GM23338 (cell line): ENCODE data around the gene TMEM169. TPM values are rescaled to one million over a fixed set of nuclear protein-coding genes. Genes with fewer than 3 reads are reported as not detected.

ENCODE experiments used
- ATAC-seq: fragments of 200-7000 bp; cut with Tn5 transposase; 3 replicates; pipeline ENCODE4 v1.9.1; 2020
- DNase-seq: peaks from one replicate; pipeline ENCODE4 v3.0.0-alpha.2; 2015; ENCODE audit warnings: low spot score
- H2AFZ ChIP-seq: fragments of 200-600 bp; sonication (generic); 2 replicates; pipeline ENCODE4 v1.8.0; 2016; ENCODE audit warnings: antibody characterized with exemption, mild to moderate bottlenecking, moderate library complexity
- H3F3A ChIP-seq: fragments of 200-600 bp; sonication (generic); replicated peaks from 2 replicates; pipeline ENCODE4 v1.8.0; 2017; ENCODE audit warnings: antibody characterized with exemption, mixed run types, low read depth
- H3K27ac ChIP-seq: fragments of 200-600 bp; sonication (generic); 2 replicates; pipeline ENCODE4 v1.6.1; 2016; ENCODE audit warnings: low read depth
- H3K27me3 ChIP-seq: fragments of 200-600 bp; sonication (generic); 2 replicates; pipeline ENCODE4 v1.8.0; 2016; ENCODE audit warnings: mild to moderate bottlenecking, mixed run types, moderate library complexity; ENCODE audit not compliant: insufficient read depth
- H3K36me3 ChIP-seq: fragments of 200-600 bp; sonication (generic); 2 replicates; pipeline ENCODE4 v1.8.0; 2016; ENCODE audit warnings: mild to moderate bottlenecking; ENCODE audit not compliant: insufficient read depth
- H3K4me1 ChIP-seq: fragments of 200-600 bp; sonication (generic); 2 replicates; pipeline ENCODE4 v1.8.0; 2016; ENCODE audit warnings: mild to moderate bottlenecking, moderate library complexity; ENCODE audit not compliant: insufficient read depth
- H3K4me2 ChIP-seq: fragments of 200-600 bp; sonication (generic); 2 replicates; pipeline ENCODE4 v1.7.1; 2017; ENCODE audit warnings: mixed run types
- H3K4me3 ChIP-seq: fragments of 200-600 bp; sonication (generic); 2 replicates; pipeline ENCODE4 v1.6.1; 2016; ENCODE audit warnings: mixed run types
- H3K79me2 ChIP-seq: fragments of 200-600 bp; sonication (generic); replicated peaks from 2 replicates; pipeline ENCODE4 v1.8.0; 2017; ENCODE audit warnings: mild to moderate bottlenecking; ENCODE audit not compliant: insufficient read depth
- H3K9me2 ChIP-seq: fragments of 200-600 bp; sonication (generic); 2 replicates; pipeline ENCODE4 v1.8.0; 2017; ENCODE audit not compliant: insufficient read depth
- H4K20me1 ChIP-seq: fragments of 200-600 bp; sonication (generic); replicated peaks from 2 replicates; pipeline ENCODE4 v1.8.0; 2017; ENCODE audit warnings: mild to moderate bottlenecking; ENCODE audit not compliant: insufficient read depth
- H3K27ac Mint-ChIP-seq: 2 replicates; pipeline ENCODE4 v1.8.0; 2020; ENCODE audit warnings: inconsistent platforms, mild to moderate bottlenecking, moderate library complexity, mixed read lengths
- H3K27me3 Mint-ChIP-seq: 3 replicates; pipeline ENCODE4 v1.8.0; 2022; ENCODE audit warnings: low read depth, mild to moderate bottlenecking, moderate library complexity, mixed read lengths, inconsistent platforms; ENCODE audit not compliant: insufficient read depth, poor library complexity
- H3K36me3 Mint-ChIP-seq: 3 replicates; pipeline ENCODE4 v1.8.0; 2021; ENCODE audit warnings: low read depth, mild to moderate bottlenecking, inconsistent platforms, moderate library complexity, mixed read lengths
- H3K4me1 Mint-ChIP-seq: 3 replicates; pipeline ENCODE4 v1.8.0; 2020; ENCODE audit warnings: mild to moderate bottlenecking, inconsistent platforms, mixed read lengths
- H3K4me3 Mint-ChIP-seq: 3 replicates; pipeline ENCODE4 v1.8.0; 2021; ENCODE audit warnings: moderate library complexity, mild to moderate bottlenecking, inconsistent platforms, mixed read lengths
- H3K9me3 Mint-ChIP-seq: 3 replicates; pipeline ENCODE4 v1.8.0; 2020; ENCODE audit warnings: moderate library complexity, mild to moderate bottlenecking, inconsistent platforms, mixed read lengths
- CREB1 ChIP-seq: fragments of 250-450 bp; sonication (Bioruptor Pico); IDR thresholded peaks from 2 replicates; pipeline ENCODE4 v1.5.0; 2020; ENCODE audit warnings: low read depth, mild to moderate bottlenecking, moderate library complexity
- EZH2 ChIP-seq: fragments of 200-600 bp; sonication (generic); IDR thresholded peaks from one replicate; pipeline ENCODE4 v1.8.0; 2017; ENCODE audit warnings: antibody characterized with exemption, mild to moderate bottlenecking, low read depth; ENCODE audit not compliant: unreplicated experiment
- EZH2phosphoT487 ChIP-seq: fragments of 200-600 bp; sonication (generic); IDR thresholded peaks from one replicate; pipeline ENCODE4 v1.8.1; 2018; ENCODE audit warnings: antibody characterized with exemption; ENCODE audit not compliant: unreplicated experiment
- JUNB ChIP-seq: IDR thresholded peaks from one replicate; pipeline ENCODE4 v1.6.1; 2016; ENCODE audit warnings: antibody characterized with exemption; ENCODE audit not compliant: unreplicated experiment
- NANOG ChIP-seq: IDR thresholded peaks from 2 replicates; pipeline ENCODE4 v1.6.1; 2016; ENCODE audit warnings: antibody characterized with exemption, borderline replicate concordance
- POLR2AphosphoS5 ChIP-seq: IDR thresholded peaks from 2 replicates; pipeline ENCODE4 v1.6.1; 2016; ENCODE audit warnings: antibody characterized with exemption, low read depth
- ZNF114 ChIP-seq: fragments of 250-450 bp; sonication (Bioruptor Pico); IDR thresholded peaks from 2 replicates; pipeline ENCODE4 v1.5.0; 2020; ENCODE audit warnings: mild to moderate bottlenecking, moderate library complexity
- ZNF331 ChIP-seq: fragments of 250-450 bp; sonication (Bioruptor Pico); IDR thresholded peaks from 2 replicates; pipeline ENCODE4 v1.5.0; 2020; ENCODE audit warnings: low read depth, mild to moderate bottlenecking, moderate library complexity
- polyA plus RNA-seq: library from polyadenylated mRNA; unstranded; fragments of >200 nt; fragmentation: Nextera tagmentation; extraction: Ambion mirVana; gene quantifications from 2 replicates; pipeline ENCODE4 v1.2.1, GENCODE V29; 2016
- total RNA-seq: library from RNA; depleted of rRNA; stranded (reverse); fragments of >200 nt; shearing (Covaris generic); gene quantifications from 2 replicates; pipeline ENCODE4 v1.2.3, GENCODE V29; 2014
- TF ChIP-seq, protein P1 (sequence below): IDR thresholded peaks from 2 replicates; pipeline ENCODE4 v1.6.1; 2016; ENCODE audit warnings: antibody characterized with exemption
- TF ChIP-seq, protein P2 (sequence below), 2 experiments: fragments of 200-600 bp in 1 of 2; sonication (generic) in 1 of 2; conservative IDR thresholded peaks; 2 replicates each; pipeline versions ENCODE4 v1.5.1 to v1.6.1; 2016 to 2017; ENCODE audit warnings: antibody characterized with exemption in 2 of 2, low read depth in 2 of 2, mild to moderate bottlenecking in 2 of 2, moderate library complexity in 1 of 2
- TF ChIP-seq, protein P3 (sequence below): fragments of 250-450 bp; sonication (Bioruptor Pico); IDR thresholded peaks from 2 replicates; pipeline ENCODE4 v1.5.0; 2020; ENCODE audit warnings: mild to moderate bottlenecking, moderate library complexity

The TMEM169 gene
- total and polyA plus RNA-seq, 2 experiments from 2014 or later, result 1.4 to 3.9 TPM

DNA sequence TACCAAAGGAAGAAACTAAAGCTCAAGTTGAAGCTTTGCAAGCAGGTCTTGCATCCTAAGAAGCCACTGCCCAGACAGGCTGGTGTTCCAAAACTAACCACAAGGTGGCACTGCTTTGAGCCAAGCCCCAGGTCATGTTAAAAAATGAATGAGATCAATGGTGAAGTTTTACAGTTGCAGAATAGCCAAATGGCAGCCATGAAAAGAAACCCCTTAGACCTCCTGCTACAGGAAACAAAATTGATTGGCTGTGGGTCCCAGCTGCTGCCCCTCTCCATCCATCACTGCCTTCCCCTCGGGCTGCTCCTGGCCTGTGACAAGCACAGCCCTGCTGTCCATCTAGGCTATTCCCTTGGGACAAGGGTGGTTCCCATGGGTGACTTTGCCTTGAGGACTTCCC is 47.7 kb upstream of the TMEM169 start:
- Histone ChIP-seq H3K4me2 (no peak overlapping the region), H3K9me2 (no peaks in the 10 kb centered on the region), H2AFZ (no peak overlapping the region), H4K20me1 (no peaks in the 10 kb centered on the region), H3F3A (no peaks in the 10 kb centered on the region; the same call in 1 of the 2 replicates), H3K27me3 (no peaks in the 10 kb centered on the region), H3K4me1 (no peaks in the 10 kb centered on the region), H3K36me3 (no peaks in the 10 kb centered on the region), H3K79me2 (no peaks in the 10 kb centered on the region), H3K4me3 (no peak overlapping the region), H3K27ac (no peak overlapping the region)
- Mint-ChIP-seq H3K9me3 (no peaks in the 10 kb centered on the region), H3K27me3 (peaks cover 6% of the 10 kb centered on the region), H3K4me3 (no peak overlapping the region), H3K36me3 (peaks cover 12% of the 10 kb centered on the region), H3K27ac (no peak overlapping the region), H3K4me1 (peaks cover 2% of the 10 kb centered on the region; the same call in 1 of the 3 replicates)
- TF ChIP-seq, protein P1, sequence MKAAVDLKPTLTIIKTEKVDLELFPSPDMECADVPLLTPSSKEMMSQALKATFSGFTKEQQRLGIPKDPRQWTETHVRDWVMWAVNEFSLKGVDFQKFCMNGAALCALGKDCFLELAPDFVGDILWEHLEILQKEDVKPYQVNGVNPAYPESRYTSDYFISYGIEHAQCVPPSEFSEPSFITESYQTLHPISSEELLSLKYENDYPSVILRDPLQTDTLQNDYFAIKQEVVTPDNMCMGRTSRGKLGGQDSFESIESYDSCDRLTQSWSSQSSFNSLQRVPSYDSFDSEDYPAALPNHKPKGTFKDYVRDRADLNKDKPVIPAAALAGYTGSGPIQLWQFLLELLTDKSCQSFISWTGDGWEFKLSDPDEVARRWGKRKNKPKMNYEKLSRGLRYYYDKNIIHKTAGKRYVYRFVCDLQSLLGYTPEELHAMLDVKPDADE, result no peak
- no peak for TF ChIP-seq EZH2phosphoT487
- TF ChIP-seq, protein P2, sequence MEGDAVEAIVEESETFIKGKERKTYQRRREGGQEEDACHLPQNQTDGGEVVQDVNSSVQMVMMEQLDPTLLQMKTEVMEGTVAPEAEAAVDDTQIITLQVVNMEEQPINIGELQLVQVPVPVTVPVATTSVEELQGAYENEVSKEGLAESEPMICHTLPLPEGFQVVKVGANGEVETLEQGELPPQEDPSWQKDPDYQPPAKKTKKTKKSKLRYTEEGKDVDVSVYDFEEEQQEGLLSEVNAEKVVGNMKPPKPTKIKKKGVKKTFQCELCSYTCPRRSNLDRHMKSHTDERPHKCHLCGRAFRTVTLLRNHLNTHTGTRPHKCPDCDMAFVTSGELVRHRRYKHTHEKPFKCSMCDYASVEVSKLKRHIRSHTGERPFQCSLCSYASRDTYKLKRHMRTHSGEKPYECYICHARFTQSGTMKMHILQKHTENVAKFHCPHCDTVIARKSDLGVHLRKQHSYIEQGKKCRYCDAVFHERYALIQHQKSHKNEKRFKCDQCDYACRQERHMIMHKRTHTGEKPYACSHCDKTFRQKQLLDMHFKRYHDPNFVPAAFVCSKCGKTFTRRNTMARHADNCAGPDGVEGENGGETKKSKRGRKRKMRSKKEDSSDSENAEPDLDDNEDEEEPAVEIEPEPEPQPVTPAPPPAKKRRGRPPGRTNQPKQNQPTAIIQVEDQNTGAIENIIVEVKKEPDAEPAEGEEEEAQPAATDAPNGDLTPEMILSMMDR (conservative IDR thresholded peaks at IDR 0.05; ENCODE audit: low read depth in 2 of 2), result peak; percentile 90 to 92
- peak; percentile 77 for ATAC-seq
- DNase-seq, result peak; percentile 84

DNA sequence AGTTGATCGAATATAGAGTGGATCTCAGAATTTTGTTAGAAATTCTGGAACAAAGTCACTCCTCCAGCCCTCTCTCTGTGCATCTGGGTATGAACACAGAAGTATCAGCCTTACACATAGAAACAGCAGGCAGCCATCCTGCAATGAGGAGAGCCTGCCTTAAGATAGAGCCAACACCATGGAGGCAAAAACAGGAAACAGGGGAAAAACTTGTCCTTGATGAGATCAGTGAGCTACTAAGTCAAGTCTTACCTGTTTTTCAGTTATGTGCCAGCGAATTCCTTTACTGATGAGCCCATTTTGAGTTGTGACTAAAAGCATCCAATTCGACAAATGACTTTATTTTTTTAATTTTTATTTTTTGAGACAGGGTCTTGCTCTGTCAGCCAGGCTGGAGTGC is 41.8 kb upstream of the TMEM169 start:
- no peak for ATAC-seq
- Mint-ChIP-seq H3K27ac (no peak overlapping the region), H3K4me1 (no peaks in the 10 kb centered on the region), H3K36me3 (peaks cover 22% of the 10 kb centered on the region), H3K27me3 (peaks cover 4% of the 10 kb centered on the region), H3K9me3 (no peaks in the 10 kb centered on the region; the same call in 2 of the 3 replicates), H3K4me3 (no peak overlapping the region)
- Histone ChIP-seq H3F3A (no peaks in the 10 kb centered on the region), H3K79me2 (no peaks in the 10 kb centered on the region), H3K27me3 (no peaks in the 10 kb centered on the region), H3K4me1 (no peaks in the 10 kb centered on the region), H3K27ac (no peak overlapping the region), H2AFZ (no peak overlapping the region), H3K36me3 (peaks cover 14% of the 10 kb centered on the region; the same call in 1 of the 2 replicates), H3K9me2 (no peaks in the 10 kb centered on the region), H4K20me1 (no peaks in the 10 kb centered on the region), H3K4me3 (no peak overlapping the region), H3K4me2 (no peak overlapping the region)
- DNase-seq, result no peak
- TF ChIP-seq ZNF331 (CRISPR knock-in tag) (no peak), EZH2phosphoT487 (no peak), JUNB (no peak), NANOG (no peak), ZNF114 (no peak), CREB1 (CRISPR knock-in tag) (no peak), EZH2 (no peak), POLR2AphosphoS5 (no peak)
- TF ChIP-seq, protein P3, sequence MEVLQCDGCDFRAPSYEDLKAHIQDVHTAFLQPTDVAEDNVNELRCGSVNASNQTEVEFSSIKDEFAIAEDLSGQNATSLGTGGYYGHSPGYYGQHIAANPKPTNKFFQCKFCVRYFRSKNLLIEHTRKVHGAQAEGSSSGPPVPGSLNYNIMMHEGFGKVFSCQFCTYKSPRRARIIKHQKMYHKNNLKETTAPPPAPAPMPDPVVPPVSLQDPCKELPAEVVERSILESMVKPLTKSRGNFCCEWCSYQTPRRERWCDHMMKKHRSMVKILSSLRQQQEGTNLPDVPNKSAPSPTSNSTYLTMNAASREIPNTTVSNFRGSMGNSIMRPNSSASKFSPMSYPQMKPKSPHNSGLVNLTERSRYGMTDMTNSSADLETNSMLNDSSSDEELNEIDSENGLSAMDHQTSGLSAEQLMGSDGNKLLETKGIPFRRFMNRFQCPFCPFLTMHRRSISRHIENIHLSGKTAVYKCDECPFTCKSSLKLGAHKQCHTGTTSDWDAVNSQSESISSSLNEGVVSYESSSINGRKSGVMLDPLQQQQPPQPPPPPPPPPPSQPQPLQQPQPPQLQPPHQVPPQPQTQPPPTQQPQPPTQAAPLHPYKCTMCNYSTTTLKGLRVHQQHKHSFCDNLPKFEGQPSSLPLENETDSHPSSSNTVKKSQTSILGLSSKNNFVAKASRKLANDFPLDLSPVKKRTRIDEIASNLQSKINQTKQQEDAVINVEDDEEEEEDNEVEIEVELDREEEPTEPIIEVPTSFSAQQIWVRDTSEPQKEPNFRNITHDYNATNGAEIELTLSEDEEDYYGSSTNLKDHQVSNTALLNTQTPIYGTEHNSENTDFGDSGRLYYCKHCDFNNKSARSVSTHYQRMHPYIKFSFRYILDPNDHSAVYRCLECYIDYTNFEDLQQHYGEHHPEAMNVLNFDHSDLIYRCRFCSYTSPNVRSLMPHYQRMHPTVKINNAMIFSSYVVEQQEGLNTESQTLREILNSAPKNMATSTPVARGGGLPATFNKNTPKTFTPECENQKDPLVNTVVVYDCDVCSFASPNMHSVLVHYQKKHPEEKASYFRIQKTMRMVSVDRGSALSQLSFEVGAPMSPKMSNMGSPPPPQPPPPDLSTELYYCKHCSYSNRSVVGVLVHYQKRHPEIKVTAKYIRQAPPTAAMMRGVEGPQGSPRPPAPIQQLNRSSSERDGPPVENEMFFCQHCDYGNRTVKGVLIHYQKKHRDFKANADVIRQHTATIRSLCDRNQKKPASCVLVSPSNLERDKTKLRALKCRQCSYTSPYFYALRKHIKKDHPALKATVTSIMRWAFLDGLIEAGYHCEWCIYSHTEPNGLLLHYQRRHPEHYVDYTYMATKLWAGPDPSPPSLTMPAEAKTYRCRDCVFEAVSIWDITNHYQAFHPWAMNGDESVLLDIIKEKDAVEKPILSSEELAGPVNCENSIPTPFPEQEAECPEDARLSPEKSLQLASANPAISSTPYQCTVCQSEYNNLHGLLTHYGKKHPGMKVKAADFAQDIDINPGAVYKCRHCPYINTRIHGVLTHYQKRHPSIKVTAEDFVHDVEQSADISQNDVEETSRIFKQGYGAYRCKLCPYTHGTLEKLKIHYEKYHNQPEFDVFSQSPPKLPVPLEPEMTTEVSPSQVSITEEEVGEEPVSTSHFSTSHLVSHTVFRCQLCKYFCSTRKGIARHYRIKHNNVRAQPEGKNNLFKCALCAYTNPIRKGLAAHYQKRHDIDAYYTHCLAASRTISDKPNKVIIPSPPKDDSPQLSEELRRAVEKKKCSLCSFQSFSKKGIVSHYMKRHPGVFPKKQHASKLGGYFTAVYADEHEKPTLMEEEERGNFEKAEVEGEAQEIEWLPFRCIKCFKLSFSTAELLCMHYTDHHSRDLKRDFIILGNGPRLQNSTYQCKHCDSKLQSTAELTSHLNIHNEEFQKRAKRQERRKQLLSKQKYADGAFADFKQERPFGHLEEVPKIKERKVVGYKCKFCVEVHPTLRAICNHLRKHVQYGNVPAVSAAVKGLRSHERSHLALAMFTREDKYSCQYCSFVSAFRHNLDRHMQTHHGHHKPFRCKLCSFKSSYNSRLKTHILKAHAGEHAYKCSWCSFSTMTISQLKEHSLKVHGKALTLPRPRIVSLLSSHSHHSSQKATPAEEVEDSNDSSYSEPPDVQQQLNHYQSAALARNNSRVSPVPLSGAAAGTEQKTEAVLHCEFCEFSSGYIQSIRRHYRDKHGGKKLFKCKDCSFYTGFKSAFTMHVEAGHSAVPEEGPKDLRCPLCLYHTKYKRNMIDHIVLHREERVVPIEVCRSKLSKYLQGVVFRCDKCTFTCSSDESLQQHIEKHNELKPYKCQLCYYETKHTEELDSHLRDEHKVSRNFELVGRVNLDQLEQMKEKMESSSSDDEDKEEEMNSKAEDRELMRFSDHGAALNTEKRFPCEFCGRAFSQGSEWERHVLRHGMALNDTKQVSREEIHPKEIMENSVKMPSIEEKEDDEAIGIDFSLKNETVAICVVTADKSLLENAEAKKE, result no peak
- TF ChIP-seq, protein P2 (conservative IDR thresholded peaks at IDR 0.05; ENCODE audit: low read depth in 2 of 2), result no peak
